Measurements from ENCODE around the gene PODXL.

Gene PODXL

DNA sequence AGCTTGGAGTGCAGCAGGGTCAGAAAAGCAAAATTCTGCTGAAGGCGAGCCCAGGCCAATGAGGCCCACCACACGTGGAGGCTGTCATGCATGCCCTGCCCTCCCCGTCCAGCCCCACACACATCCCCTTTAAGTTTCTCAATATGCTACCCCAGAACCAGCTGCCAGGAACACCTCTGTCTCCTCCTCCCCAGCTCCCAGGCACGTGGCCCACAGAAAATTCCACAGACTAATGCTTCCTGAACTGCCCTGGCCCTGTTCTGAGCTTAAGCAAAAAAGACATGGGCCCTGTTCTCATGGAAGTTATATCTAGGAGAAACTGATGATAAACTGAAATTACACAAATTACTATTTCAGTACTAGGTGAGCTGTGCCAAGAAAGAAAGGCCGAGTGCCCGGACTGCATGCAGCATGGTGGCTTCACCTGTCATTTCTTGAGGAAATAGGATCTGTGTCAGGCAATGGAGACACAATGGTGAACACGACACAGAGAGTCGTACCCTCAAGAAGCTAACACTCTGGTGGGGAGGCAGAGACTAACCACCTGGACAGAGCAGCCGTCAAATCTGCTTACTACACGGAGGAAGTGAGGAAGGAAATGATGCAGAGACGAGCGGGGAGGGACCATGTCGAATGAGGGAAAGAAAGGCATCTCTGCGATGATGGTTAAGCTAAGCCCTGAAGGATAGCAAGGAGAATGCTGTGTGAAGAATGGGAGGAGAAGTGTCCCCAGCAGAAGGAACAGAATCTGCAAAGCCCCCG, 44.5 kb downstream of the PODXL start:
- Histone ChIP-seq H3K4ac (ENCODE audit: low read length) (no peak overlapping the region), H2BK120ac (ENCODE audit: low read depth, low read length) (no peak overlapping the region), H2AFZ (ENCODE audit: low read length) (no peak overlapping the region), H2BK12ac (ENCODE audit: low read length) (no peak overlapping the region), H4K91ac (ENCODE audit: low read depth, low read length, poor library complexity) (no peak overlapping the region), H2BK15ac (ENCODE audit: low read length) (peak overlapping the region; percentile 30), H3K79me1 (ENCODE audit: low read depth, low read length) (no peaks in the 10 kb centered on the region), H3K23ac (ENCODE audit: low read depth, low read length, poor library complexity) (no peak overlapping the region), H3K4me3 (ENCODE audit: low read length in 2 of 2) (peak overlapping the region in 1 of 2 donors; percentile 6), H3K36me3 (replicated peaks in 1 of 2; ENCODE audit: control insufficient read depth in 2 of 2, insufficient read depth in 2 of 2, low read length in 2 of 2) (peaks cover 15 to 39% of the 10 kb centered on the region in 2 donors), H3K9me3 (replicated peaks in 1 of 2; ENCODE audit: control insufficient read depth in 2 of 2, insufficient read depth in 1 of 2, low read depth in 1 of 2, low read length in 2 of 2) (no peaks in the 10 kb centered on the region), H3K27me3 (ENCODE audit: control insufficient read depth in 3 of 3, insufficient read depth in 3 of 3, low read depth in 1 of 3, low read length in 3 of 3) (no peaks in the 10 kb centered on the region), H2AK5ac (ENCODE audit: low read depth, low read length) (no peak overlapping the region), H3K4me1 (ENCODE audit: control insufficient read depth in 2 of 2, insufficient read depth in 1 of 2, low read depth in 1 of 2, low read length in 2 of 2) (peaks cover 0 to 7% of the 10 kb centered on the region in 2 donors), H3K27ac (replicated peaks; ENCODE audit: low read length) (no peak overlapping the region), H2BK5ac (ENCODE audit: low read length) (no peak overlapping the region), H3K14ac (ENCODE audit: low read length) (no peak overlapping the region), H3K18ac (ENCODE audit: low read length) (no peak overlapping the region), H4K8ac (ENCODE audit: low read depth, low read length) (no peak overlapping the region), H3K9ac (ENCODE audit: low read depth, low read length, poor library complexity) (no peak overlapping the region), H3K4me2 (ENCODE audit: insufficient read depth, low read length, poor library complexity, severe bottlenecking) (no peak overlapping the region)
- no CpG with 5 or more reads among the region's 15 CpGs for WGBS, 2 donors (ENCODE audit: extremely low coverage in 2 of 2, insufficient read length in 2 of 2, insufficient replicate concordance in 1 of 2)
- DNase-seq (ENCODE audit: low spot score): no peak

GRCh38 chr7:131511071-131511470, 45.4 kb downstream of the PODXL start:
- H4K8ac ChIP-seq (ENCODE audit: low read depth, low read length): no peak overlapping the region
- no peak for DNase-seq (ENCODE audit: low spot score)
- no peaks in the 10 kb centered on the region for H3K27me3 ChIP-seq (ENCODE audit: control insufficient read depth in 3 of 3, insufficient read depth in 3 of 3, low read depth in 1 of 3, low read length in 3 of 3)
- H3K4me3 ChIP-seq (ENCODE audit: low read length in 2 of 2): no peak overlapping the region
- H2BK12ac ChIP-seq (ENCODE audit: low read length): no peak overlapping the region
- H3K23ac ChIP-seq (ENCODE audit: low read depth, low read length, poor library complexity): no peak overlapping the region
- no peak overlapping the region for H3K9ac ChIP-seq (ENCODE audit: low read depth, low read length, poor library complexity)
- H3K4me2 ChIP-seq (ENCODE audit: insufficient read depth, low read length, poor library complexity, severe bottlenecking): no peak overlapping the region
- no peak overlapping the region for H2BK15ac ChIP-seq (ENCODE audit: low read length)
- H3K18ac ChIP-seq (ENCODE audit: low read length): peak overlapping the region; percentile 15
- no peaks in the 10 kb centered on the region for H3K9me3 ChIP-seq (replicated peaks in 1 of 2; ENCODE audit: control insufficient read depth in 2 of 2, insufficient read depth in 1 of 2, low read depth in 1 of 2, low read length in 2 of 2)
- H3K27ac ChIP-seq (replicated peaks; ENCODE audit: low read length): no peak overlapping the region
- H3K36me3 ChIP-seq (replicated peaks in 1 of 2; ENCODE audit: control insufficient read depth in 2 of 2, insufficient read depth in 2 of 2, low read length in 2 of 2): peaks cover 19 to 47% of the 10 kb centered on the region in 2 donors
- H2BK120ac ChIP-seq (ENCODE audit: low read depth, low read length): no peak overlapping the region
- H2AFZ ChIP-seq (ENCODE audit: low read length): no peak overlapping the region
- H3K4ac ChIP-seq (ENCODE audit: low read length): no peak overlapping the region
- no peak overlapping the region for H2BK5ac ChIP-seq (ENCODE audit: low read length)
- no peaks in the 10 kb centered on the region for H3K79me1 ChIP-seq (ENCODE audit: low read depth, low read length)
- no CpG with 5 or more reads among the region's 9 CpGs for WGBS, 2 donors (ENCODE audit: extremely low coverage in 2 of 2, insufficient read length in 2 of 2, insufficient replicate concordance in 1 of 2)
- H2AK5ac ChIP-seq (ENCODE audit: low read depth, low read length): no peak overlapping the region
- H3K14ac ChIP-seq (ENCODE audit: low read length): no peak overlapping the region
- no peak overlapping the region for H4K91ac ChIP-seq (ENCODE audit: low read depth, low read length, poor library complexity)
- H3K4me1 ChIP-seq (ENCODE audit: control insufficient read depth in 2 of 2, insufficient read depth in 1 of 2, low read depth in 1 of 2, low read length in 2 of 2): peaks cover 0 to 7% of the 10 kb centered on the region in 2 donors

DNA sequence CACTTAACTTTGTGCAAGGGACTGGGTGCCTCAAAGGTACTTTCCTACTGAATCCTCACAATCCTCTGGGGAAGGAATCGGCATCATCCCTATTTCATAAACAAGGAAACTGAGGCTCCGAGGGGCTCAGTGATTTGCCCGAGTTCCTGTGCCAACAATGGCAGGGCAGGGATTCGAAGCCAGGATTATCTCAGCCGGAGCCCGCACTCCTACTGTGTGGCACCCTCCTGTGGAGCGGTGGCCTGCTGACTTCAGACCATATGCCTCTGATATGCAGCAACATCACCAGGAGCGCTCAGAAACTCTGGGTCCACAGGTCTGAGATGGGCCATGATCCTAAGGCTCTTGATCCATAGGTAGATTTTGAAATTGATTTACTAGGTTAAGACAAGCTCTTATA, 46.6 kb downstream of the PODXL start:
- peaks cover 24 to 60% of the 10 kb centered on the region in 2 donors for H3K36me3 ChIP-seq (replicated peaks in 1 of 2; ENCODE audit: control insufficient read depth in 2 of 2, insufficient read depth in 2 of 2, low read length in 2 of 2)
- no peaks in the 10 kb centered on the region for H3K79me1 ChIP-seq (ENCODE audit: low read depth, low read length)
- no peak overlapping the region for H3K9ac ChIP-seq (ENCODE audit: low read depth, low read length, poor library complexity)
- H3K14ac ChIP-seq (ENCODE audit: low read length): no peak overlapping the region
- no peak overlapping the region for H3K4ac ChIP-seq (ENCODE audit: low read length)
- no peak overlapping the region for H2AK5ac ChIP-seq (ENCODE audit: low read depth, low read length)
- peaks cover 0 to 5% of the 10 kb centered on the region in 2 donors for H3K4me1 ChIP-seq (ENCODE audit: control insufficient read depth in 2 of 2, insufficient read depth in 1 of 2, low read depth in 1 of 2, low read length in 2 of 2)
- H2BK5ac ChIP-seq (ENCODE audit: low read length): no peak overlapping the region
- H4K8ac ChIP-seq (ENCODE audit: low read depth, low read length): no peak overlapping the region
- H3K4me3 ChIP-seq (ENCODE audit: low read length in 2 of 2): no peak overlapping the region
- no peak overlapping the region for H3K4me2 ChIP-seq (ENCODE audit: insufficient read depth, low read length, poor library complexity, severe bottlenecking)
- no peak overlapping the region for H4K91ac ChIP-seq (ENCODE audit: low read depth, low read length, poor library complexity)
- H3K23ac ChIP-seq (ENCODE audit: low read depth, low read length, poor library complexity): no peak overlapping the region
- H3K27ac ChIP-seq (replicated peaks; ENCODE audit: low read length): no peak overlapping the region
- no peak for DNase-seq (ENCODE audit: low spot score)
- no peak overlapping the region for H2AFZ ChIP-seq (ENCODE audit: low read length)
- WGBS, 2 donors (ENCODE audit: extremely low coverage in 2 of 2, insufficient read length in 2 of 2, insufficient replicate concordance in 1 of 2): no CpG with 5 or more reads among the region's 8 CpGs
- H3K9me3 ChIP-seq (replicated peaks in 1 of 2; ENCODE audit: control insufficient read depth in 2 of 2, insufficient read depth in 1 of 2, low read depth in 1 of 2, low read length in 2 of 2): no peaks in the 10 kb centered on the region
- H2BK15ac ChIP-seq (ENCODE audit: low read length): no peak overlapping the region
- no peak overlapping the region for H2BK120ac ChIP-seq (ENCODE audit: low read depth, low read length)
- H2BK12ac ChIP-seq (ENCODE audit: low read length): no peak overlapping the region
- H3K18ac ChIP-seq (ENCODE audit: low read length): no peak overlapping the region
- no peaks in the 10 kb centered on the region for H3K27me3 ChIP-seq (ENCODE audit: control insufficient read depth in 3 of 3, insufficient read depth in 3 of 3, low read depth in 1 of 3, low read length in 3 of 3)

DNA sequence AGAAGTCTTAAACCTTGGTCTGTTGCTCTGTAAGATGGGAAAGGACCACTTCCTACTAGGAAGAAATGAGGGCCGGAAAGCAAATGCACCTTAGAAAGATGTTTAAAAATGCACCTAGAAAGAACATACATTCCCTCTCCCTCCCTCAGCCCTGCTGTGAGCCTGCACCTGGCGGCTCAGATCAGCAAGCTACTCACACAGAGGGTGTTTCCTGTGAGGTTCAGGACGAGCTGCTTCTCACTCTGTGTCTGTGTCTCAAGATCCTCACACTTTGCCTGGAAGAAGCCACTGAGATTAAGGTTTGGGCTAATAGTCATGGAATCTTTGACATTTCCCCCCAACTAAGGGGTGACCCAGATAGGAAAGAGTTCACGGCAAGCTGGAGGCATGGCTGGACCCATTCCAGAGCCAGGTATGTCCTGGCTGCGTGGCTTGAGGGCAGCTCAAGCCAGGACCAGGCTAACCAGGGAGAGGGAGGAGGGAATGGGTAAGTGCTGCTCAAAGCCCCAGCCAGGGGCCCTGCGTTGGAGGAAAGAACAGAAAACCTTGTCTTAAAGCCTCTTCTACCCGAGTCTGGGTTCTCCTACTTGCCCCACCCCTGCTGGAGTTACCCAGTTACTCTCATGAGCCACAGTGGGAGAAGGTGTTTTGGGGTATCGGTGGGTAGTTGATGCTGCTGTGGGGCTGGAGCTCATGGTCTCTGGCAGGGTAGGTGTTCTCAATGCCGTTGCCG, 47.5 kb downstream of the PODXL start:
- Histone ChIP-seq H3K18ac (ENCODE audit: low read length) (no peak overlapping the region), H3K27me3 (ENCODE audit: control insufficient read depth in 3 of 3, insufficient read depth in 3 of 3, low read depth in 1 of 3, low read length in 3 of 3) (no peaks in the 10 kb centered on the region), H2BK5ac (ENCODE audit: low read length) (no peak overlapping the region), H3K4ac (ENCODE audit: low read length) (no peak overlapping the region), H2BK120ac (ENCODE audit: low read depth, low read length) (no peak overlapping the region), H3K9me3 (replicated peaks in 1 of 2; ENCODE audit: control insufficient read depth in 2 of 2, insufficient read depth in 1 of 2, low read depth in 1 of 2, low read length in 2 of 2) (no peaks in the 10 kb centered on the region), H2AK5ac (ENCODE audit: low read depth, low read length) (no peak overlapping the region), H2BK12ac (ENCODE audit: low read length) (no peak overlapping the region), H3K4me2 (ENCODE audit: insufficient read depth, low read length, poor library complexity, severe bottlenecking) (no peak overlapping the region), H3K9ac (ENCODE audit: low read depth, low read length, poor library complexity) (no peak overlapping the region), H3K4me1 (ENCODE audit: control insufficient read depth in 2 of 2, insufficient read depth in 1 of 2, low read depth in 1 of 2, low read length in 2 of 2) (peaks cover 0 to 5% of the 10 kb centered on the region in 2 donors), H3K27ac (replicated peaks; ENCODE audit: low read length) (no peak overlapping the region), H2BK15ac (ENCODE audit: low read length) (no peak overlapping the region), H3K14ac (ENCODE audit: low read length) (no peak overlapping the region), H2AFZ (ENCODE audit: low read length) (no peak overlapping the region), H3K79me1 (ENCODE audit: low read depth, low read length) (no peaks in the 10 kb centered on the region), H3K36me3 (replicated peaks in 1 of 2; ENCODE audit: control insufficient read depth in 2 of 2, insufficient read depth in 2 of 2, low read length in 2 of 2) (peaks cover 25 to 68% of the 10 kb centered on the region in 2 donors), H3K23ac (ENCODE audit: low read depth, low read length, poor library complexity) (no peak overlapping the region), H4K8ac (ENCODE audit: low read depth, low read length) (no peak overlapping the region), H4K91ac (ENCODE audit: low read depth, low read length, poor library complexity) (no peak overlapping the region), H3K4me3 (ENCODE audit: low read length in 2 of 2) (no peak overlapping the region)
- no CpG with 5 or more reads among the region's 10 CpGs for WGBS, 2 donors (ENCODE audit: extremely low coverage in 2 of 2, insufficient read length in 2 of 2, insufficient replicate concordance in 1 of 2)
- DNase-seq (ENCODE audit: low spot score): no peak

Measured in neuronal stem cell (in vitro differentiated cells).